ENCODE results near the gene SERPINA4.
"Not testable (repeated sequence)": the region's sequence is repeated elsewhere in the genome, so short reads cannot be mapped to it uniquely, and the experiment has no call there.

SERPINA4 gene

GRCh38 chr14:94564381-94564780, 3.1 kb downstream of the SERPINA4 start:
- DNase-seq (ENCODE audit: low read depth in 2 of 2), result no peak

- no peak for DNase-seq (ENCODE audit: low read depth in 2 of 2)
Observed at GRCh38 chr14:94568186-94568585, 6.9 kb downstream of the SERPINA4 start.

- no peak for DNase-seq (ENCODE audit: low read depth in 2 of 2)
Observed at GRCh38 chr14:94569381-94570001, 8.2 kb downstream of the SERPINA4 start.

GRCh38 chr14:94570002-94570400, 8.8 kb downstream of the SERPINA4 start:
- DNase-seq (ENCODE audit: low read depth in 2 of 2), result no peak

GRCh38 chr14:94570440-94570839, 9.2 kb downstream of the SERPINA4 start:
- DNase-seq (ENCODE audit: low read depth in 2 of 2), result no peak

GRCh38 chr14:94571395-94571794, 10.2 kb downstream of the SERPINA4 start:
- DNase-seq (ENCODE audit: low read depth in 2 of 2), result no peak

- DNase-seq (ENCODE audit: low read depth in 2 of 2), result no peak
Observed at GRCh38 chr14:94571950-94572349, 10.7 kb downstream of the SERPINA4 start.

- no peak for DNase-seq (ENCODE audit: low read depth in 2 of 2)
Observed at GRCh38 chr14:94572637-94573303, 11.5 kb downstream of the SERPINA4 start.

GRCh38 chr14:94573475-94574277, 12.4 kb downstream of the SERPINA4 start:
- no peak for DNase-seq (ENCODE audit: low read depth in 2 of 2)

- no peak for DNase-seq (ENCODE audit: low read depth in 2 of 2)
Observed at GRCh38 chr14:94574336-94574735, 13.1 kb downstream of the SERPINA4 start.

- DNase-seq (ENCODE audit: low read depth in 2 of 2), result no peak
Observed at GRCh38 chr14:94575730-94576585, 14.7 kb downstream of the SERPINA4 start.

- DNase-seq (ENCODE audit: low read depth in 2 of 2), result not testable (repeated sequence)
Observed at GRCh38 chr14:94577472-94577871, 16.2 kb downstream of the SERPINA4 start.

GRCh38 chr14:94578712-94579111, 17.5 kb downstream of the SERPINA4 start:
- DNase-seq (ENCODE audit: low read depth in 2 of 2), result no peak

- no peak for DNase-seq (ENCODE audit: low read depth in 2 of 2)
Observed at GRCh38 chr14:94581127-94581999, 20.1 kb downstream of the SERPINA4 start, which contains the start of gene SERPINA5. SERPINA5 (plus strand) TSS chr14:94581426; CDS start chr14:94587363, 5,937 bp downstream.

GRCh38 chr14:94582199-94582750, 21.0 kb downstream of the SERPINA4 start:
- no peak for DNase-seq (ENCODE audit: low read depth in 2 of 2)

GRCh38 chr14:94582851-94583250, 21.6 kb downstream of the SERPINA4 start:
- no peak for DNase-seq (ENCODE audit: low read depth in 2 of 2)

- DNase-seq (ENCODE audit: low read depth in 2 of 2), result no peak
Observed at GRCh38 chr14:94583557-94583956, 22.3 kb downstream of the SERPINA4 start.

- DNase-seq (ENCODE audit: low read depth in 2 of 2), result no peak
Observed at GRCh38 chr14:94584591-94585280, 23.5 kb downstream of the SERPINA4 start.

- DNase-seq (ENCODE audit: low read depth in 2 of 2), result no peak
Observed at GRCh38 chr14:94586635-94587034, 25.4 kb downstream of the SERPINA4 start.

- no peak for DNase-seq (ENCODE audit: low read depth in 2 of 2)
Observed at GRCh38 chr14:94588311-94588710, 27.1 kb downstream of the SERPINA4 start.

Measured in activated CD4-positive, alpha-beta T cell treated with anti-CD3 and anti-CD28 coated beads for 24 hours (primary cell).